Measurements from ENCODE around the gene TMEM184B.

DNA sequence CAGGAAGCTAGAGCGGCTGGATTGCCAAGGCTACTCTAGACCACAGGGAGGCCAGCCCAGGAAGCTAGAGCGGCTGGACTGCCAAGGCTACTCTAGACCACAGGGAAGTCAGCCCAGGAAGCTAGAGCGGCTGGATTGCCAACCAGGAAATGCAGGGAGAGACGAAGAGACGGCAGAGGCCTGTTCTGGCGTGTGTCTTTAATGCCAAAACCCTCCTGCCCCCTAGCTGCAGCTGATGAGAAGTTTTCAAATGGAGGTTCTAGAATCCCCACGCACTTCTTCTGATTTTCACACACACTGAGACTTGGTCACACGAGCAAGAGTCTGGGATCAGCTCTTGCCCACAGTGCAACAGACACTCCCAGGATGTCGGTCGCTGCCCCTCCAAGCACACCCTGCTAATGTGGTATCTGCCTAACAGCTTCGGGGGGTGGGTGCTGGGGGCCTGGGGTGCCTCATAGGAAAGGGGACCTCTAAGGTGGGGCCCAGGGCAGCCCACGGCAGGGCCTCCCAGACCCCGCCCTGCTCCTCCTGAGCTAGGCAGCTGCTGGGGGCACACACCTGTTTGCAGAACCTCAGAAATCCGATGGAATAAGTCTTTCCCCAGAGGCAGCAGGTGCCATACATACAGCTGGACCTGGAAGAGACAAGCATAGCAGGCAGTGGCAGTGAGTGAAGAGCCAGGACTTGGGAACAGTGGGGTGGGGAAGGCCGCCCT, 42.5 kb downstream of the TMEM184B start:
- TF ChIP-seq EP300 (IDR thresholded peaks at IDR 0.05) = peak in 1 of 2 donors; percentile 19
- TF ChIP-seq, protein P1, sequence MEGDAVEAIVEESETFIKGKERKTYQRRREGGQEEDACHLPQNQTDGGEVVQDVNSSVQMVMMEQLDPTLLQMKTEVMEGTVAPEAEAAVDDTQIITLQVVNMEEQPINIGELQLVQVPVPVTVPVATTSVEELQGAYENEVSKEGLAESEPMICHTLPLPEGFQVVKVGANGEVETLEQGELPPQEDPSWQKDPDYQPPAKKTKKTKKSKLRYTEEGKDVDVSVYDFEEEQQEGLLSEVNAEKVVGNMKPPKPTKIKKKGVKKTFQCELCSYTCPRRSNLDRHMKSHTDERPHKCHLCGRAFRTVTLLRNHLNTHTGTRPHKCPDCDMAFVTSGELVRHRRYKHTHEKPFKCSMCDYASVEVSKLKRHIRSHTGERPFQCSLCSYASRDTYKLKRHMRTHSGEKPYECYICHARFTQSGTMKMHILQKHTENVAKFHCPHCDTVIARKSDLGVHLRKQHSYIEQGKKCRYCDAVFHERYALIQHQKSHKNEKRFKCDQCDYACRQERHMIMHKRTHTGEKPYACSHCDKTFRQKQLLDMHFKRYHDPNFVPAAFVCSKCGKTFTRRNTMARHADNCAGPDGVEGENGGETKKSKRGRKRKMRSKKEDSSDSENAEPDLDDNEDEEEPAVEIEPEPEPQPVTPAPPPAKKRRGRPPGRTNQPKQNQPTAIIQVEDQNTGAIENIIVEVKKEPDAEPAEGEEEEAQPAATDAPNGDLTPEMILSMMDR (IDR thresholded peaks at IDR 0.05) = peak; percentile 22 to 73 (median 28)
